Upper lobe of right lung (tissue), 1 donor: ENCODE data around the gene IDE. TPM values are rescaled to one million over a fixed set of nuclear protein-coding genes. Genes with fewer than 3 reads are reported as not detected.

Experiments
- ATAC-seq: fragments of 200-7000 bp; cut with Tn5 transposase; one replicate; pipeline ENCODE4 v1.9.1; 2020; ENCODE audit warnings: mild to moderate bottlenecking, moderate library complexity
- DNase-seq: peaks from one replicate; pipeline ENCODE4 v3.0.0-alpha.2; 2020
- H3K27ac ChIP-seq: fragments of 200-600 bp; one replicate; pipeline ENCODE4 v1.8.0; 2022
- H3K27me3 ChIP-seq: fragments of 200-600 bp; one replicate; pipeline ENCODE4 v1.8.0; 2022; ENCODE audit warnings: mild to moderate bottlenecking
- H3K36me3 ChIP-seq: fragments of 200-600 bp; one replicate; pipeline ENCODE4 v1.8.0; 2022
- H3K4me1 ChIP-seq: fragments of 200-600 bp; one replicate; pipeline ENCODE4 v1.8.0; 2022
- H3K4me3 ChIP-seq: fragments of 200-600 bp; one replicate; pipeline ENCODE4 v1.8.0; 2022; ENCODE audit warnings: mild to moderate bottlenecking
- H3K9me3 ChIP-seq: fragments of 200-600 bp; one replicate; pipeline ENCODE4 v1.8.0; 2022
- intact Hi-C: fragments of 100-400 bp; cut with DNase I; formaldehyde crosslinking; loops from one replicate; pipeline ENCODE4 v1.11.0; 2022
- long read RNA-seq: library from polyadenylated mRNA; unstranded; transcript quantifications from one replicate; pipeline ENCODE4 v2.0.0, GENCODE V29; 2021
- total RNA-seq: library from RNA; stranded (reverse); fragmentation: NEBNext Ultra II Directional; extraction: Animal tissue kit (Norgen Biotek cat#: 25700); gene quantifications from one replicate; pipeline ENCODE4 v1.2.1, GENCODE V29; 2021
- TF ChIP-seq, protein P1 (sequence below): fragments of 200-600 bp; IDR thresholded peaks from one replicate; pipeline ENCODE4 v1.8.0; 2022; ENCODE audit warnings: antibody characterized with exemption
- donor health status: DM: no; HTN: yes; CAD: no; lungs with severe emphysema.

IDE gene
- 35.2 TPM for total RNA-seq
- long read RNA-seq, full-length matches to known transcripts, result 26 of 40 reads
- long read RNA-seq, partial matches to known transcripts, result 1 of 40 reads
- long read RNA-seq, other reads (novel, unspliced or antisense), result 13 of 40 reads

- Histone ChIP-seq H3K9me3 (no peaks in the 10 kb centered on the region), H3K27me3 (no peaks in the 10 kb centered on the region), H3K4me1 (peaks cover 20% of the 10 kb centered on the region), H3K27ac (peak within 1 kb of the TSS; percentile 91), H3K4me3 (peak within 1 kb of the TSS; percentile 96), H3K36me3 (peaks cover 8% of the 10 kb centered on the region)
- ATAC-seq, result peak; percentile 95
- peak; percentile 95 for DNase-seq
- TF ChIP-seq, protein P1, sequence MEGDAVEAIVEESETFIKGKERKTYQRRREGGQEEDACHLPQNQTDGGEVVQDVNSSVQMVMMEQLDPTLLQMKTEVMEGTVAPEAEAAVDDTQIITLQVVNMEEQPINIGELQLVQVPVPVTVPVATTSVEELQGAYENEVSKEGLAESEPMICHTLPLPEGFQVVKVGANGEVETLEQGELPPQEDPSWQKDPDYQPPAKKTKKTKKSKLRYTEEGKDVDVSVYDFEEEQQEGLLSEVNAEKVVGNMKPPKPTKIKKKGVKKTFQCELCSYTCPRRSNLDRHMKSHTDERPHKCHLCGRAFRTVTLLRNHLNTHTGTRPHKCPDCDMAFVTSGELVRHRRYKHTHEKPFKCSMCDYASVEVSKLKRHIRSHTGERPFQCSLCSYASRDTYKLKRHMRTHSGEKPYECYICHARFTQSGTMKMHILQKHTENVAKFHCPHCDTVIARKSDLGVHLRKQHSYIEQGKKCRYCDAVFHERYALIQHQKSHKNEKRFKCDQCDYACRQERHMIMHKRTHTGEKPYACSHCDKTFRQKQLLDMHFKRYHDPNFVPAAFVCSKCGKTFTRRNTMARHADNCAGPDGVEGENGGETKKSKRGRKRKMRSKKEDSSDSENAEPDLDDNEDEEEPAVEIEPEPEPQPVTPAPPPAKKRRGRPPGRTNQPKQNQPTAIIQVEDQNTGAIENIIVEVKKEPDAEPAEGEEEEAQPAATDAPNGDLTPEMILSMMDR, result peak; percentile 79
- intact Hi-C loops, result loop anchor here (10.0 kb wide), 1 partner anchor 59 kb away; no protein-coding TSS in a partner anchor
Measured at GRCh38 chr10:92573798-92574547, at the start of gene IDE. IDE (minus strand) TSS chr10:92574093; CDS start chr10:92574019, 74 bp downstream.

GRCh38 chr10:92619368-92619767 lies 45.5 kb upstream of the IDE start:
- TF ChIP-seq, protein P1, result no peak
- H3K36me3 ChIP-seq, result no peaks in the 10 kb centered on the region
- no peak overlapping the region for H3K27ac ChIP-seq
- H3K4me1 ChIP-seq, result no peaks in the 10 kb centered on the region
- intact Hi-C loops, result no loop called here
- ATAC-seq, result no peak
- no peak overlapping the region for H3K4me3 ChIP-seq
- H3K9me3 ChIP-seq, result no peaks in the 10 kb centered on the region
- no peaks in the 10 kb centered on the region for H3K27me3 ChIP-seq
- DNase-seq, result no peak

GRCh38 chr10:92615515-92615914 lies 41.6 kb upstream of the IDE start:
- ATAC-seq (no peak), DNase-seq (no peak)
- TF ChIP-seq, protein P1, result no peak
- H3K4me1 ChIP-seq, result no peaks in the 10 kb centered on the region
- intact Hi-C loops, result no loop called here
- no peak overlapping the region for H3K4me3 ChIP-seq
- H3K9me3 ChIP-seq, result no peaks in the 10 kb centered on the region
- no peaks in the 10 kb centered on the region for H3K36me3 ChIP-seq
- no peaks in the 10 kb centered on the region for H3K27me3 ChIP-seq
- H3K27ac ChIP-seq, result no peak overlapping the region

GRCh38 chr10:92604841-92605240 lies 30.9 kb upstream of the IDE start:
- TF ChIP-seq, protein P1, result no peak
- no peak for ATAC-seq
- H3K4me3 ChIP-seq, result no peak overlapping the region
- no peaks in the 10 kb centered on the region for H3K4me1 ChIP-seq
- no peaks in the 10 kb centered on the region for H3K27me3 ChIP-seq
- no peaks in the 10 kb centered on the region for H3K36me3 ChIP-seq
- H3K27ac ChIP-seq, result no peak overlapping the region
- no peaks in the 10 kb centered on the region for H3K9me3 ChIP-seq
- intact Hi-C loops, result no loop called here
- DNase-seq, result no peak

DNA sequence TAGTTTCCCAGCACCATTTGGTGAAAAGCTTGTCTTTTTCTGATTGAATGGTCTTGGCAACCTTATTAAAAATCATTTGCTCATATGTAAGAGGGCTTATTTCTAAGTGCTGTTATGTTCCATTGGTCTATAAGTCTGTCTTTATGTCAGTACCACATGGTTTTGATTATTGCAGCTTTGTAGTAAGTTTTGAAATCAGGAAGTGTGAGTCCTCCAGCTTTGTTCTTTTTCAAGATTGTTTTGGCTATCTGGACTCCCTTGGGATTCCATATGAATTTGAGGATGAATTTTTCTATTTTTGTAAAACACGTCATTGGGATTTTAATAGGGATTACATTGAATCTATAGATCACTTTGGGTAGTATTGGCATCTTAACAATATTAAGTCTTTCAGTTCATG lies 24.4 kb upstream of the IDE start:
- DNase-seq, result no peak
- Histone ChIP-seq H3K27ac (no peak overlapping the region), H3K27me3 (no peaks in the 10 kb centered on the region), H3K4me3 (no peak overlapping the region), H3K9me3 (no peaks in the 10 kb centered on the region), H3K36me3 (no peaks in the 10 kb centered on the region), H3K4me1 (peaks cover 7% of the 10 kb centered on the region)
- TF ChIP-seq, protein P1, result no peak
- intact Hi-C loops, result no loop called here
- no peak for ATAC-seq
